NB4 (cell line): ENCODE measurements around the gene RRP36.

ENCODE experiments used
- TF ChIP-seq, protein P1 (sequence below): IDR thresholded peaks from one replicate; pipeline ENCODE4 v1.5.1; 2012; ENCODE audit warnings: low read depth, low read length
- TF ChIP-seq, protein P2 (sequence below): IDR thresholded peaks from 2 replicates; pipeline ENCODE4 v1.6.1; 2011; ENCODE audit warnings: low read depth, low read length

DNA sequence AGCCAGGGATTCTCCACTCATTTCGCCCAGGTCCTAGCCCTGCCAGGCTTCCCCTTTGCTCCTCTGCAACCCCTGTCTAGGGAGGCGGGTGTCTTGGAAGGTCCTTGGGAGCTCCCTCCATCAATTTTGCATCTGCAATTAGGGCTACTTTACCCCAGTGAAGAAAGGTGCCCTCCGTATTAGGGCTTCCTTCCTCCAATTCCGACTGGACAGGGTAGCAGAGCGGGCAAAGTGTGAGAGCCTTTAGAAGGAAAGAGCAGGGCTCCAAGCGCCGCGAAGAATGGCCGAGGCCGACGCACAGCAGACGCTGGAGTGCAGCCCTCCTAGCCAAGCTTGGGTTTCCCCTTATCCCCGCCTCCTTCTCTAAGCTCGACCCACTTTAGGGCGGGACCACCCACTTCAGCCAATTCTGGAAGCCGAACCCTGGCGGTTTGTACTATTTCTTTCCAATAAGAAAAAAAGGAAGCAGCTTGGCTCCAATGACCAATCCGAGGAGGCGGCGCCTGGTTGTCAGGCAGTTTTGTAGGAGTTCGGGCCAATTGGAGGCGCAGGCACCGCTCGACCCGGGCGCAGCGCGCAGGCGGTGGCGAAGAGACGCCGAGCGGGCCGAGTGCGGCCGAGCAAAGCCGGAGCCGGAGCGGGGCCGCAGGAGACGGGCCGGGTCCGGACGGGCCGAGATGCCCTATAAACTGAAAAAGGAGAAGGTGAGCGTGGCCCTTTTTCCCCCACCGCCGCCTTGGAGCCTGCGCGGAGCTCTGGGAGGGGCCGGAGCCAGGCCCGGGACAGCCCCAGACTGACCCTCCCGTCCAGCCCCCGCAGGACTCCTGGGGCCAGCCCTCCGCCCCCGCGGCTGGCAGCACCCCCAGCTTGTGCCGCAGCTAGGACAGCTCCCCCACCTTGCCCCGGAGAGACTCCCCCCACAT lies 37.2 kb upstream of the RRP36 start, which contains the start of gene PPP2R5D:
- TF ChIP-seq, protein P1, sequence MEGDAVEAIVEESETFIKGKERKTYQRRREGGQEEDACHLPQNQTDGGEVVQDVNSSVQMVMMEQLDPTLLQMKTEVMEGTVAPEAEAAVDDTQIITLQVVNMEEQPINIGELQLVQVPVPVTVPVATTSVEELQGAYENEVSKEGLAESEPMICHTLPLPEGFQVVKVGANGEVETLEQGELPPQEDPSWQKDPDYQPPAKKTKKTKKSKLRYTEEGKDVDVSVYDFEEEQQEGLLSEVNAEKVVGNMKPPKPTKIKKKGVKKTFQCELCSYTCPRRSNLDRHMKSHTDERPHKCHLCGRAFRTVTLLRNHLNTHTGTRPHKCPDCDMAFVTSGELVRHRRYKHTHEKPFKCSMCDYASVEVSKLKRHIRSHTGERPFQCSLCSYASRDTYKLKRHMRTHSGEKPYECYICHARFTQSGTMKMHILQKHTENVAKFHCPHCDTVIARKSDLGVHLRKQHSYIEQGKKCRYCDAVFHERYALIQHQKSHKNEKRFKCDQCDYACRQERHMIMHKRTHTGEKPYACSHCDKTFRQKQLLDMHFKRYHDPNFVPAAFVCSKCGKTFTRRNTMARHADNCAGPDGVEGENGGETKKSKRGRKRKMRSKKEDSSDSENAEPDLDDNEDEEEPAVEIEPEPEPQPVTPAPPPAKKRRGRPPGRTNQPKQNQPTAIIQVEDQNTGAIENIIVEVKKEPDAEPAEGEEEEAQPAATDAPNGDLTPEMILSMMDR, result no peak
- TF ChIP-seq, protein P2, sequence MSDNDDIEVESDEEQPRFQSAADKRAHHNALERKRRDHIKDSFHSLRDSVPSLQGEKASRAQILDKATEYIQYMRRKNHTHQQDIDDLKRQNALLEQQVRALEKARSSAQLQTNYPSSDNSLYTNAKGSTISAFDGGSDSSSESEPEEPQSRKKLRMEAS, result no peak
